D721Med (cell line): ENCODE measurements around the gene NAPSA.

ENCODE experiments used
- DNase-seq: peaks from one replicate; pipeline ENCODE4 v3.0.0; 2011; ENCODE audit warnings: low spot score; ENCODE audit not compliant: insufficient read length
- FAIRE-seq: peaks from 2 replicates; lab custom pipeline; 2011; peaks lifted over from hg19 to GRCh38; lab: Jason Lieb, UNC
- TF ChIP-seq, protein P1 (sequence below): IDR thresholded peaks from 2 replicates; pipeline ENCODE4 v1.5.1; 2012; ENCODE audit warnings: mild to moderate bottlenecking, control low read depth; ENCODE audit not compliant: insufficient read depth; ENCODE audit errors: missing control alignments

The NAPSA gene

DNA sequence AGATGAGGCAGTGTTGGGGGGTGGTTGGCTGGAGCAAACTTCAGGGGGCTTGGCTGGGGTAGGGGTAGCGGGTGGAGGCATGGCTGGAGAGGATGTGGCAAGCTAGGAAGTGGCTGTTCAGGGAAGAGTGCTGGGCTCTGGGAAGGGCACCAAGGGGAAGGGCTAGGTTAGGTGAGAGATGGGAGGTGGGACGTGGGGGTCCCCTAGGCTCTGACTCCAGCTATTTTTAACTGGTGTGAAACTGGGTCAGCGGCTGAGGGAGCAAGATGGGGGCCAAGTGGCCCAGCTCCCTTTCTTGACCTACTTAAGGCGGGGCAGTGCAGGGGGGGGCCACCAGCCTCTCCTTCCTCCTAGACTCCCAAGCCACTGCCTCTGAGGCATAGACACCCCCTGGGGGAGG, 43.6 kb downstream of the NAPSA start:
- FAIRE-seq: no peak
- DNase-seq: no peak
- TF ChIP-seq, protein P1, sequence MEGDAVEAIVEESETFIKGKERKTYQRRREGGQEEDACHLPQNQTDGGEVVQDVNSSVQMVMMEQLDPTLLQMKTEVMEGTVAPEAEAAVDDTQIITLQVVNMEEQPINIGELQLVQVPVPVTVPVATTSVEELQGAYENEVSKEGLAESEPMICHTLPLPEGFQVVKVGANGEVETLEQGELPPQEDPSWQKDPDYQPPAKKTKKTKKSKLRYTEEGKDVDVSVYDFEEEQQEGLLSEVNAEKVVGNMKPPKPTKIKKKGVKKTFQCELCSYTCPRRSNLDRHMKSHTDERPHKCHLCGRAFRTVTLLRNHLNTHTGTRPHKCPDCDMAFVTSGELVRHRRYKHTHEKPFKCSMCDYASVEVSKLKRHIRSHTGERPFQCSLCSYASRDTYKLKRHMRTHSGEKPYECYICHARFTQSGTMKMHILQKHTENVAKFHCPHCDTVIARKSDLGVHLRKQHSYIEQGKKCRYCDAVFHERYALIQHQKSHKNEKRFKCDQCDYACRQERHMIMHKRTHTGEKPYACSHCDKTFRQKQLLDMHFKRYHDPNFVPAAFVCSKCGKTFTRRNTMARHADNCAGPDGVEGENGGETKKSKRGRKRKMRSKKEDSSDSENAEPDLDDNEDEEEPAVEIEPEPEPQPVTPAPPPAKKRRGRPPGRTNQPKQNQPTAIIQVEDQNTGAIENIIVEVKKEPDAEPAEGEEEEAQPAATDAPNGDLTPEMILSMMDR: no peak

DNA sequence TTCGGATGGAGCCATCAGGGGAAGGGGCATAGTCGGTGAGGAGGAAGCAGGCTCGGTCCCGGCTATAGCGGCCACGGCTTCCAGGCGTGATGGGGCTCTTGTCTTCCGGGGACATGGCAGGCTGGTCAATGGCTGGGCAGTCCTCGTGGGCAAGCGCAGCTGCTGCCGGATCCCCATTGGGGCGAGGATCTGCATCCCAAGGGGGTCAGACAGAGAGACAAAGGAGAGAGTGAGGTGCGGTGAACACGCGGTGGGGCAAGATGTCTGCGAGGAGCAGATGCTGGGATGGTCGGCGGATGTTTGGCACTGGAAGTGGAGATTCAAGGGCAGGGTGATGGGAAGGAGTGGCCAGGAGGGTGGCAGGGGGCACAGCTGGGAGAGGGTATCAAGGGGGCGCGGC, 44.8 kb downstream of the NAPSA start:
- TF ChIP-seq, protein P1: no peak
- FAIRE-seq: no peak
- no peak for DNase-seq

DNA sequence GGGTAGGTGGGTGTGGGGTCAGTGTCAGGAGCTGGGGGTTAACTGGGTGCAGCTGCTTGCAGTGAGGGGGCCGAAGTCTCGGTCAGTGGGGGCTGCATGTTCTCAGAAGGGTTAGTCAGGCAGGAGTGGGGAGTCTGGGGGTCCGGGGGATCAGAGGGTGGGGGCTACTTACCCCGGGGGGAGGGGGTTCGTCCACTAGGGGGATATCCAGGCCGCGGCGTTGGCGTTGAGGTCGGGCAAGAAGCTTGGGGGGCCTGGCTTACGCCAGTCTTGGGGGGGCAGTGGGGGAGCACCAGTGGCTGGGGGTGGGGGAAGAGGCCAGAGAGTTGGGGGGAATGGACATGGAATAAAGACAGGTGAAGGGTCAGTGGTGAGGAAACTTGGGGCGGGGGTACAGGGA, 45.4 kb downstream of the NAPSA start:
- no peak for FAIRE-seq
- DNase-seq: no peak
- TF ChIP-seq, protein P1: no peak

DNA sequence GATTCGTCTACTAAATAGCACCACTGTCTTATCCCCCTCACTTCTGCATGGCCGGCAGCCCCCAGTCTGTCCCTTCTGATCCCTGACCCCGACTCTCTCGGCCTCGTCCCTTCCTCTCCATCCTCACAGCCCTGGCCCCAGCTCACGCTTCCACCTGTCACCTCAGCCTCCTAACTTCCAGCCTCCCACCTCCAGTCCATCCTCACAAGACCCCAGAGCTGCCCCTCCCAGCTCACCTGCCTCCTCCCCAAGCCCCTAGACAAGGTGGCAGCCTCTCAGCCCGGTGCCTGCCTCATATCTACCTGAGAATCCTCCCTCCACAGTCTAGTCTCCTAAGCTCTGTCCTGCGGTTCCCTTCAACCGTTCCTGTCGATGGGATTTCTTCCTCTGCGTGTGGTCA, 46.3 kb downstream of the NAPSA start:
- DNase-seq (no peak), FAIRE-seq (no peak)
- TF ChIP-seq, protein P1: no peak

DNA sequence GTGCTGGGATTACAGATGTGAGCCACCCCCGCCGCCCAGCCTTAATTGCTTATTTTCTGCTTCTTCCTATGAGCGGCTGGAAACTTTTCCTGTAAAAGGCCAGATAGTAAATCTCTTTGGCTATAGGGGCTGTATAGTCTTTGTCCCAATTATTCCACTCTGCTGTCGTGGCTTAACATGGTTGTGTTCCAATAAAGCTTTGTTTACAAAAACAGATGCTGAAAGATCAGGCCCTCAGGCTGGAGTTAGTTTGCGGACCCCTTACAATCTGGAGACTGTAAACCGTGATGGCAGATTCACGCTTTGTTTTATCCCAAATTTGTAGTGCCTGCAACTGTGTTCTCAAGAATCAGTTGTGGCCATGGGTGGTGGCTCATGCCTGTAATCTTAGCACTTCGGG, 47.0 kb downstream of the NAPSA start:
- no peak for DNase-seq
- FAIRE-seq: no peak
- TF ChIP-seq, protein P1: no peak

DNA sequence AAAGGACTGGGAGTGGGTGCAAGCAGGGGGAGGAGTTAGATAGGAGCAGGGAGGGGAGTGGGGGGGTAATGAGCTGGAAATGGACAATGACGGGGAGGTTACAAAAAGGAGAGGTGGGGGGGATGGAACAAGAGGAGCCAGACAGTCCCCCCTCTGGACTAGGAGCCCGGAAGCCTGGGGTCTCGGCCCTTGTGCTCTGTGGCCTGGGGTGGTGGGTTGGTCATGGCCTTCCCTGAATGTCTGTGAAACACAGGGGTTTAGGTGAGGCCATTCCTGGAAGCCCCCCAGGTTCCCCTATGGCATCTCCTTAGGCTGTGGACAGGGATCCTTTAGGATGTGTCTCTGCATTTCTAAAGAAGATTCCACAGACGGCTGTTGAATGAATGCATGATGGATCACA, 48.3 kb downstream of the NAPSA start:
- FAIRE-seq (no peak), DNase-seq (no peak)

DNA sequence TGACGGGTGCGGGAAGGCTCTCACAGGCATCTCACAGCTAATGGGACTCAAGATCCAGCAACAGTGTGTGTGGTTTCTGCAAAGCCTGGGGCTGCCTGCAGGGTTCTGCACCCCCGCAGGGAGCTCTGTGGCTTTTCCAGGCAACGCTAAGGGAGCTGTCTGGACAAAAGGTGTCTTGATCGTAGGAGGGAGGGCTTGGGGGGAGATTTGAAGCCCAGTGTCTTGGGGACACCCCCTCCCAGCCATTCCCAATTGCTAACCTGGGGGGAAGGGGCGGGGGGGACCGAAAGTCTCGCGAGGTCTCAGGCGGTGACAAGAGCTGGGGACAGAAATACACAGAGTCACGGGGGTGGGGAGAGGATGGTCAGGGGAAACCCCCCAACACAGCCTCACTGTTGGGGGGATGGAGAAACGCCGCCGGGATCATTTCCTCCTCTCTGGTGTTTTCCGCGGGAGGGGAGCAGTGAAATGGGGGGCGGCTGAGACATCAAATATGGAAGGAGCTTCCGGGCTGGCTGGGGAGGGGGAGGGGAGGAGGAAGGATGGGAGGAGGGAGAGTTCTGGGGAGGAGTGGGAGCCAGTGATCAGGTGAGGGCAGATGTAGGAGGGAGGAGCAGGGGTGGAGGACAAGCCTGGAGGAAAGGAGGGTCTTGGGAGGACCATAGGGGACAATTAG, 49.5 kb downstream of the NAPSA start:
- TF ChIP-seq, protein P1: no peak
- no peak for DNase-seq
- no peak for FAIRE-seq

More for the DNA sequence above, 48.3 kb downstream of the NAPSA start:
- TF ChIP-seq, protein P1: no peak
